Measurements from ENCODE around the gene TOX3. TPM values are rescaled to one million over a fixed set of nuclear protein-coding genes. Genes with fewer than 3 reads are reported as not detected.

Gene TOX3
- total and polyA plus RNA-seq, 2 experiments from 2014 or later, result 0.24 to 0.79 TPM

DNA sequence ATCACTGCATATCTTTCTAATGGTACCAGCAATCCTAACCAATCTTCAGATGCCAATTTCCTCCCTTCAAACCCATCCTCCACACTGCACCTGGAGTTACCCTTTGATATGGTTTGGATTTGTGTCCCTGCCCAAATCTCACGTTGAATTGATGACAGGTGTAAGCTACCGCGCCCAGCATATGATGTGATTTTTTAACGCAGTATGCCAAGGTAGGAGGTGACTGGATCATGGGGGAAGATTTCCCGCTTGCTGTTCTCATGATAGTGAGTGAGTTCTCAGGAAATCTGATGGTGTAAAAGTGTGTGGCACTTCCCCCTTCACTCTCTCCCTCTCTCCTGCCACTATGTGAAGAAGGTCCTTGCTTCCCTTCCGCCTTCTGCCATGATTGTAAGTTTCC, 57.0 kb downstream of the TOX3 start:
- TF ChIP-seq, protein P1, sequence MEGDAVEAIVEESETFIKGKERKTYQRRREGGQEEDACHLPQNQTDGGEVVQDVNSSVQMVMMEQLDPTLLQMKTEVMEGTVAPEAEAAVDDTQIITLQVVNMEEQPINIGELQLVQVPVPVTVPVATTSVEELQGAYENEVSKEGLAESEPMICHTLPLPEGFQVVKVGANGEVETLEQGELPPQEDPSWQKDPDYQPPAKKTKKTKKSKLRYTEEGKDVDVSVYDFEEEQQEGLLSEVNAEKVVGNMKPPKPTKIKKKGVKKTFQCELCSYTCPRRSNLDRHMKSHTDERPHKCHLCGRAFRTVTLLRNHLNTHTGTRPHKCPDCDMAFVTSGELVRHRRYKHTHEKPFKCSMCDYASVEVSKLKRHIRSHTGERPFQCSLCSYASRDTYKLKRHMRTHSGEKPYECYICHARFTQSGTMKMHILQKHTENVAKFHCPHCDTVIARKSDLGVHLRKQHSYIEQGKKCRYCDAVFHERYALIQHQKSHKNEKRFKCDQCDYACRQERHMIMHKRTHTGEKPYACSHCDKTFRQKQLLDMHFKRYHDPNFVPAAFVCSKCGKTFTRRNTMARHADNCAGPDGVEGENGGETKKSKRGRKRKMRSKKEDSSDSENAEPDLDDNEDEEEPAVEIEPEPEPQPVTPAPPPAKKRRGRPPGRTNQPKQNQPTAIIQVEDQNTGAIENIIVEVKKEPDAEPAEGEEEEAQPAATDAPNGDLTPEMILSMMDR (IDR thresholded peaks at IDR 0.05; ENCODE audit: low read depth, low read length), result no peak
- H3K4me3 ChIP-seq, result no peak overlapping the region

DNA sequence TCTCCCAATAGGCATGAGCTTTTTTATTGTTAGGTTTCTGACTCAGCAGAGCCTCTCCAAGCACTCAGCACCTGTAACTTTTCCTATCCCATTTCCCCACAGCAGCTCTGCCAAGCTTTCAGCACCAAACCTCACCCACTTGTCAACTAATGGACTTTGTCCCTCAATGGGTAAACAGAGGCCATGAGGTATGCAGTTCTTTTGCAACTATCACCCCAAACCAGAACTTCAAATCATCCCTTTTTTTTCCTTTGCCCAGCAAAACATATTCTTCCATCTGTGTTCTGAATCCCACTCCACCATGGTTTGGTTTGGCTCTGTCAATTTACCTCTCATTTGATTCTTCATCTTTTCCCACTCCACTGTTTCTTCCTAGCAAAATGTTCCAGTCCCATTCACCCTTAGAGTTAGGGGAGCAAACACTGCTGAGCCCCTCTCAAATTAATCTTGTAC, 58.1 kb downstream of the TOX3 start:
- TF ChIP-seq, protein P1 (IDR thresholded peaks at IDR 0.05; ENCODE audit: low read depth, low read length), result no peak
- Histone ChIP-seq H3K36me3 (no peaks in the 10 kb centered on the region), H3K4me3 (no peak overlapping the region), H3K9me3 (ENCODE audit: low read depth) (no peaks in the 10 kb centered on the region), H3K27ac (no peak overlapping the region), H3K4me1 (ENCODE audit: low read depth) (no peaks in the 10 kb centered on the region), H3K27me3 (no peaks in the 10 kb centered on the region)
- DNase-seq (ENCODE audit: low read depth in 1 of 2, low spot score in 1 of 2), result no peak

More for the DNA sequence above, 57.0 kb downstream of the TOX3 start:
- no peak overlapping the region for H3K27ac ChIP-seq
- H3K27me3 ChIP-seq, result no peaks in the 10 kb centered on the region
- DNase-seq (ENCODE audit: low read depth in 1 of 2, low spot score in 1 of 2), result no peak
- no peaks in the 10 kb centered on the region for H3K4me1 ChIP-seq (ENCODE audit: low read depth)
- no peaks in the 10 kb centered on the region for H3K36me3 ChIP-seq
- no peaks in the 10 kb centered on the region for H3K9me3 ChIP-seq (ENCODE audit: low read depth)

DNA sequence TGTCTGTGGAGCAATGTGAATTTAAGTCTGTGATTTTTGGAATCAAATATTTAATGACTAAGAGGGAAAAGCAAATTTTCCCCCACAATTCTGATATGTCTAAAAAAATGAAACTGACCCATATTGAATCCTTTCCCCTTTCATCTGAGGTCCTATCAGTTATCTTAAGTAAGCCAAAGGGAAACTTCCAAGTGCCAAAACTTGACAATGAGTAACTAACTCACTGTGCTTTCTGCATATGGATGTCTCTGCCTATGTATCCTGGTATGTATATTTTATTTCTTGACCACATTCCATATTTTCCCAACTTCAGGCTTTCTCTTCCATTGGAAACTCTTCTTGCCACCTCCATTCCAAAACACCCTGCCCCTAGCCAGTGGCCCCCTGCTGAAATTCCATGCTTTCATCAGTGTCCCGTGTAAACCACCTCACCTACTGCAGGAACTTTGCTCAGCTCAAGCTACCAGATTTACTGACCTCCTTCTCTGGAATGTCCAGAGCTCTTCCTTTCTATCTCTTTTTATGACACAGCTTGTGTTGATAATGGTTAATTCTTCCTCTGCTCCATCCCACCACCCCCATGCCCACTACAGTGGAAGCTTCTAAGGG, 59.0 kb downstream of the TOX3 start:
- no peak overlapping the region for H3K27ac ChIP-seq
- H3K4me1 ChIP-seq (ENCODE audit: low read depth), result no peaks in the 10 kb centered on the region
- DNase-seq (ENCODE audit: low read depth in 1 of 2, low spot score in 1 of 2), result no peak
- no peaks in the 10 kb centered on the region for H3K9me3 ChIP-seq (ENCODE audit: low read depth)
- H3K36me3 ChIP-seq, result no peaks in the 10 kb centered on the region
- H3K4me3 ChIP-seq, result no peak overlapping the region
- no peaks in the 10 kb centered on the region for H3K27me3 ChIP-seq
- TF ChIP-seq, protein P1 (IDR thresholded peaks at IDR 0.05; ENCODE audit: low read depth, low read length), result no peak

DNA sequence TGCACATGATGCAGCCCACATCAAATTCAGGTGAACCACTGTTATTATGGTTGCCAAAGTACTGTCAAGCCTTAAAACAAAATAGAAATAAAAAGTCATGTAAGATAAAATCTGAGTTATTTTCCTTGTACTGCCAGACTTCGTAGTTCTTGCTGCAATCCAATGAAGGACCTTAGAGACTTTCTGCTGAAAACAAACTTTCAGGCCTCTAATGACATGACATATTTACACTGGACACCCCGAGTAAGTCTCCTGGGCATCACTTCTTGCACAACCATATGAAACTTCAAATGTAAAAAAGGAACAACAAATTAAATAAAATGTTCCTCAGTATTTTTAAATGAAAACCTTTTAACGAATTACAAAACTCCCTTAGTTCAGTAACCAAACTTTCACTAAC, 66.7 kb downstream of the TOX3 start:
- no peak overlapping the region for H3K27ac ChIP-seq
- no peaks in the 10 kb centered on the region for H3K27me3 ChIP-seq
- no peak overlapping the region for H3K4me3 ChIP-seq
- TF ChIP-seq, protein P1 (IDR thresholded peaks at IDR 0.05; ENCODE audit: low read depth, low read length), result no peak
- no peaks in the 10 kb centered on the region for H3K9me3 ChIP-seq (ENCODE audit: low read depth)
- no peaks in the 10 kb centered on the region for H3K4me1 ChIP-seq (ENCODE audit: low read depth)
- H3K36me3 ChIP-seq, result no peaks in the 10 kb centered on the region
- no peak for DNase-seq (ENCODE audit: low read depth in 1 of 2, low spot score in 1 of 2)

DNA sequence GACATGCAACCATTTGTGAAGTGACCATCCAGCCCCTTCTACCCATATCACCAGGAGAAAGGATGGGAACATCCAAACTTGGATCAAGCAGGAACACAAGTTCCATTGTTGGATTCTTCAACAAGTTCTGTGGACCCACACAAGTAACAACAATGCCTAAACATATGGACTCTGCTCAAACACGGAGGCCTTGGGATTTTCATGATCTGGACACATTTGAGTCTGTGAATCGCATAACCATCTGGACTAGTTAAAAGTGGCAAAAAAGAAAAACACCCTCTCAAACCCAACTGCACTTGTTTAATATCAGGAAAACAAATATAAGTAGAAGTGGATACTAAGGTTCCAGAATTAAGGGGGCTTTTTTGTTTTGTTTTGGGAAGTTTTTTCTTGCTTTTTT, 70.8 kb downstream of the TOX3 start:
- Histone ChIP-seq H3K4me1 (ENCODE audit: low read depth) (no peaks in the 10 kb centered on the region), H3K27ac (no peak overlapping the region), H3K4me3 (no peak overlapping the region), H3K27me3 (no peaks in the 10 kb centered on the region), H3K9me3 (ENCODE audit: low read depth) (no peaks in the 10 kb centered on the region), H3K36me3 (no peaks in the 10 kb centered on the region)
- TF ChIP-seq, protein P1 (IDR thresholded peaks at IDR 0.05; ENCODE audit: low read depth, low read length), result no peak
- no peak for DNase-seq (ENCODE audit: low read depth in 1 of 2, low spot score in 1 of 2)

Data from cardiac muscle cell (in vitro differentiated cells and primary cell).